CD4-positive, alpha-beta T cell treated with Interleukin-21 for 1 hour (primary cell): ENCODE measurements around the gene ORM2.

Source experiments
- DNase-seq: peaks from one replicate; pipeline ENCODE4 v3.0.0-alpha.2; 2020

ORM2 gene

DNA sequence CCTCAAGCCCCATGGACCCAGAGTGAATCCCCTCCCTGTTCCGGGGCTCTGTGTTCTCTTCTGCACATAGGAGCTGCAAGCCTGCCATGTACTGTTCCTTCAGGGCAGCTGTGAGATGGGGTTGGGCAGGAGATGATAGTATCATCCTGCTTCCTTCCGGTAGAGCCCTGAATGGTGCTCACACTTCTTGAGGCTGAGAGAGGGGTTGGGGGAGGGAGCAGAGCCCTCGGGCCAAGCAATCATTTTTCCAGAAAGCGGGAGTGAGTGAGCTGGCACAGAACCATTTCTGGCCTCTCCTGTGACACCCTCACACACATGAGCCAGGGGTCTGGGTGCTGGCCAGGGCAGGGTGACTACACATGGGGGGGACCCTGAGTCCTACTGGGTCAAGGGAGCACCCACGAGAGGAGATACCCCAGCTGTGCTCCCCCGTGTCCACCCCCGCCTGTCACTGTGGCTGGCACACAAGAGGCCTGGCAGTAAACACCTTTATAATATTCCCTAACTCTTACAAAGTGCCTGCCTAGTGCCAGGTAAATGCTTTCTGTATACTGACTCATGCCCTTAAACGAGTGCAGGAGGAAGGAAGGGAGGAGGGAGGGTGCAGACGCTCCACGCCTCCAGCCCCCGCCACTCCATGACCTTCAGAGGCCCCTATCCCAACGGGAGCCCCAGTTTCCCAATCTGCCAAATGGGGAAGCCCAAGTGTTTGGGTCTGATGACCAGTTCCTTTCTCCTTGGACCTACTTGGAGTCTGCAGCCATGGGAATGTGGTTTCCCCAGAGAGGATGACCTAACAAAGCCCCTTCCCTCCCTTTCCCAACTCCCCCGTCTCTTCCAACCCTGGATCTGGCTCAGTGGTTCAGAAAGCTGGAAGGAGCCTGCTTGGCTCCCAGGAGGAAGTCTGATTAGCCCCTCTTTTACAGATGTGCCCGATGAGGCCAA is 42.6 kb downstream of the ORM2 start:
- DNase-seq = peak; percentile 72

DNA sequence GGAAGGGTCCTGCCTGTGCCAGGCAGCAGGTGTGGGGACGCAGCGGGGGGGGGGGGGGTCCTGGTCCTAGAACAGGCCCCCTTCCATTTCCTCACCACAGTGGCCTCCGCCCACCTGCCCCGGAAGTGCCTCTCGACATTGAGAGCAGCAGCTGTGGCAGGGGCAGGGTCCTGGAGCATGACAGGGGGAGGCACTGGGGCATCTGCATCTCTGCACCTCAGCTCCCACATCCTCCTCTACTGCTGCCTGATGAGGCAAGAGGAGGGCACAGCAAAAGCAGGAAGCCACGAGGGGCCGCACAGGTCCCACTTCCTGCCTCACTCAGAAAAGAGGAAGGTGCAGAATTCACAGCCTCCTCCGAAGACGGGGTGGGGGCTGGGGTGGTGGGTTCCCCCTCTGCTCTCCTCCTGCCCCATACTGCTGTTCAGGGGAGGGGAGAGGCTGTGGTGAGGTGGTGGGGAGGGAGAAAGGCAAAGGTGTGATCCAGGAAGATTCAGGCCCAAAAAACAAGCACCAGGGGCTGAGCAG is 43.3 kb downstream of the ORM2 start:
- DNase-seq = peak; percentile 89

DNA sequence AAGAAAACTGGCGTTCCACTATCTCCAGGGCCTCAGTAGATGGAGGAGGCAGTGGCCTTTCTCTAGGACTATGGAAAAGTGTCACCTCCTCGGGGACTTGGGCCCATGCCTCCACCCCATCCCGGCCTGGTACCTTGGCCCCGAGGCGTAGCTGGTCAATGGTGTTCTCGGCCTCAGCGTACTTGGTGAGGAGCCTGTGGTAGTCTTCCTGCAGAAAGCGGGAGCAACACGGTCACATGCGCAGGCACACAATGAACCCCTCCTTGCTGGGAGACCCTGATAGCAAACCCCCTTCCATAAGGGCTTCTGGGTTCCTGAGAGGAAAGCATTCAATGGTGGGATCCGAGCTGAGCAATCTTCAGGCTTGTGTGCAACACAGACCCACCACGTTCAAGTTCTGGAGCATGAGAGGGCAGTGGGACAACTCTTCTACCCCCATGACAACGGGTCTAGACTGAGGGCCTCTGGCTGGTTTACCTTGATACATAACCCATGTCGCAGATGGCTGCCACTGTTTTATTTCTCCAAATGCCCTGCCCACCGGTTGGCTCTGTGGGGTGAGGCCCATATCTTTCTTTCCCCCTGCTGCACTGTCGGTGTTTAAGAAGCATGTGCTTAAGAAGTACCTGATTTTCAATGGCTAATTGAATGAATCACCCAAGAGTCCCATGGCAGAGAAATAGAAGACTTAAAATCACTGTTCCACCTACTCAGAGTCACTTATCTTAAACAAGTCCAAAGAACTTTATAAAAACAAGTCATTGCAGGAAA is 44.5 kb downstream of the ORM2 start:
- DNase-seq = no peak

DNA sequence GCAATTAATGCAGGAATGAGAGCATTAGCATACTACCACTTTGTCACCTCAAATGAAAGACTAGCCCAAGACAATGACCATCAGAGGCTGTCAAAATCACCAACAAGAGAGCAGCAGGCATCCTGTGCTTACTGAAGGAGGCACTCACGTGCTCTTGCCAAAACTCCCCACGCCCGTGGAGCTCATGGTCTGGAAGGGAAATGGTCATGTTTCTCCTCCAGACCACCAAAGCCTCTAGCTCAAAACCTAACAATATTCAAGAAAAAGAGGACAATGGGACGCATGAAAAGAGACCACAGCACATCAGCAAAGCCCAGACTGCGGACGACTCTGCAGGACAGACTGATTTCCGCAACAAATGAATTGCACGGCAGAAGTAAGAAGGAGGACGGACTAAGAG is 45.3 kb downstream of the ORM2 start:
- DNase-seq = no peak

DNA sequence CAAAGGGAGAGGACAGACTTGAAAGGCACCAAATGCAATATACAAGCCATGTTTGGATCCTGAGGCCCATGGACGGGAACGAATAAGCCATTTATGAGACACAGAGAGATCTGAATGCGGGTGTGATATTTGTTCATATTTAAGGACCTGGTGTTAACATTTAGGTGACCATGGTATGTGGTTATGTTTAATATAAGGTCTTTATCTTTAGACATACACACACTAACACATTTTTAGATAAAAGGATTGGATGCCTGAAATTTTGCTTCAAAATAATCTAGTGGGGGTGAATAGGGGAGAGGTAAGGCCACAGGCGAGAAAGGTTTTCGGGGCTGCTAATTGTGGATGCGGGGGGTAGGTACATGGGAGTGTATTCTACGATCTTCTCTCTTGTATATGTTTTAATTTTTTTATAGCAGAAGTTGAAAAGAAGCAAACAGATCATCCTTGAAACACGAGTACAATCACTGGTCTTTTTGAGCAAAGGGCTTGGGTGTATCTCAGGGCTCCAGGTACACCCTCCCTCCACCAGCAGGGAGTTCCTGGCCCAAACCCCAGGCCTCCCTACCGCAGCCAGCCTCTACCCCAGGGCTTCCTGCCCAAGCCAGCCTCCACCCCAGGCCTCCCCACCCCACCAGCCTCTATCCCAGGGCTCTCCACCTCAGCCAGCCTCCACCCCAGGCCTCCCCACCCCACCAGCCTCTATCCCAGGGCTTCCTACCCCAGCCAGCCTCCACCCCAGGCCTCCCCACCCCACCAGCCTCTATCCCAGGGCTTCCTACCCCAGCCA is 45.9 kb downstream of the ORM2 start:
- DNase-seq = no peak

DNA sequence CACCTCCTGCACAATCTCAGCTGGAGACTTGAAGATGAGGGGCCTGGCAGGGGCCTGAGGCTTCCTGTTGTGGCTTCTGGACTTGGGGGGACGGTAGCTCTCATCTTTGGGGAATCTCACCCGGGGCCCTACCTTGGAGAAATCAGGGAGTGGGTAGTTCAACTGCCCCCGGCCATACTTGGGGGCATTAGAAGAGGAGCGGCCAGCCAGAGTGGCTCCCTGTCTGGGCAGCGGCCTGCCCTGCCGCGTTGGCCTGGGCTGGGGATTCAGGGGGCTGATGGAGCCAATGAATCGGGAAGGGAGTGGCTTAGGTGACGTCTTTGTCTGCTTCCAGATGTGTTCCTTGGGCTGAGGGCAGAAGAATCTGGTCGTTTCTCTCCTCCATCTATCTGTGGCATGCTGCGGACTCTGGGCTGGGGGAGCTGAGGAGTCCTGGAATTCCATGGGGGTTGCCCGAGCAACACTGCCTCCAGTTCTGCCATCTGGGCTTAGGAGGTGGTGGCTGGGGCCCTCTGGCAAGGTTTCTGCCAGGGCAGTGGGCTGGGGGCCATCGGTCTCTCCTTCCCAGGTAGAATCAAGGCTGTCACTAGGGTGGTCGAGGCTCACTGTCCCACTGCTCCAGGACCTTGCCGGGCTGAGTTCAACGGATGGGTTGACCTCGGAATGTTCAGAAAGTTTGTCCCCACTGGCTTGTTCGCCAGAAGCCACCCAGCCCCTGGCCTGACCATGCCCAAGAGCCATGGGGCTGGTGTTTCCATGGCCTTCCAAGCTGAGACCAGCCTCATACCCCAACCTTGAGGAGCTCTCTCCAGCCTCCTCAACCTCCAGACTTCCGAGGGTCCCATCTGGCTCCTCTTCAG is 47.1 kb downstream of the ORM2 start:
- no peak for DNase-seq

DNA sequence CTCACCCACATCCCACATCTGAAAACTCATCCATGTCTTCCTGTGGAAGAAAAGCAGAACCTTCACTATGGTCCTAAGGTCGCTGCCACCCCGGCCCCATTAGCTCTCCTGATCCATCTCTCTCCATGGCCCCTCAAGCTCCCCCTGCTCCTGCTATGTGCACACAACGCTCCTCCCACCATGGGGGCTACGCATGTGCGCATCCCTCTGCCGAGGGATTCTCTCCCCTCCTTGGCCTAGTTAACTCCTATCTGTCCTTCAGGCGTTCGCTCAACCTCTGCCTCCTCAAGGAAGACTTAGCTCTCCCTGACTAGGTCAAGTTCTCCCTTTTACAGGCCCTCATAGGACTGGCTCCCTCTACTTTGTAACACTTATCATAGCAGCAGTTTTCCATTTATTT is 48.3 kb downstream of the ORM2 start:
- DNase-seq = no peak

DNA sequence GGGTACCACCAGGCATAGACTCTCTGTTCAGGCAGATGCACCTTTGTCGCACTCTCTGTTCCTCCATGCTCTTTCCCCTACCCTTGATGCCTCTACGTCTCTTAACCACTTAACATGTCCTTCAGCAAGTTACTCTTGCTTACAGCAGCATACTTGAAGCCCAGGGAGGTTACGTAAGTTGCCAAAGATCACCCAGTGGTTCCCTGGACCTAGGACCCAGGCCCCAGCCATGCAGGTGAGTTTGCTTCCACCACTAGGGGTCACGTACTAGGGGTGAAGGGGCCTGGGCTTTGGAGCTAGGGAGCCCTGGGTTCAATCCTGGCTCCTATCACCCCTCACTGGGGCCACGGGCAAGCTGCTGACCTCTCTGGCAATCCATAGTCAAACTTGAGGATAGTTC is 49.2 kb downstream of the ORM2 start:
- DNase-seq = no peak
